ENCODE measurements around the gene ZDHHC19. TPM values are rescaled to one million over a fixed set of nuclear protein-coding genes. Genes with fewer than 3 reads are reported as not detected.
A peak's percentile ranks its signal among the peaks of the same experiment; 100 is the strongest.
"Not testable (repeated sequence)": the region's sequence is repeated elsewhere in the genome, so short reads cannot be mapped to it uniquely, and the experiment has no call there.

ZDHHC19 gene
- total RNA-seq, 1 donor from 2014 or later: 1.2 TPM

DNA sequence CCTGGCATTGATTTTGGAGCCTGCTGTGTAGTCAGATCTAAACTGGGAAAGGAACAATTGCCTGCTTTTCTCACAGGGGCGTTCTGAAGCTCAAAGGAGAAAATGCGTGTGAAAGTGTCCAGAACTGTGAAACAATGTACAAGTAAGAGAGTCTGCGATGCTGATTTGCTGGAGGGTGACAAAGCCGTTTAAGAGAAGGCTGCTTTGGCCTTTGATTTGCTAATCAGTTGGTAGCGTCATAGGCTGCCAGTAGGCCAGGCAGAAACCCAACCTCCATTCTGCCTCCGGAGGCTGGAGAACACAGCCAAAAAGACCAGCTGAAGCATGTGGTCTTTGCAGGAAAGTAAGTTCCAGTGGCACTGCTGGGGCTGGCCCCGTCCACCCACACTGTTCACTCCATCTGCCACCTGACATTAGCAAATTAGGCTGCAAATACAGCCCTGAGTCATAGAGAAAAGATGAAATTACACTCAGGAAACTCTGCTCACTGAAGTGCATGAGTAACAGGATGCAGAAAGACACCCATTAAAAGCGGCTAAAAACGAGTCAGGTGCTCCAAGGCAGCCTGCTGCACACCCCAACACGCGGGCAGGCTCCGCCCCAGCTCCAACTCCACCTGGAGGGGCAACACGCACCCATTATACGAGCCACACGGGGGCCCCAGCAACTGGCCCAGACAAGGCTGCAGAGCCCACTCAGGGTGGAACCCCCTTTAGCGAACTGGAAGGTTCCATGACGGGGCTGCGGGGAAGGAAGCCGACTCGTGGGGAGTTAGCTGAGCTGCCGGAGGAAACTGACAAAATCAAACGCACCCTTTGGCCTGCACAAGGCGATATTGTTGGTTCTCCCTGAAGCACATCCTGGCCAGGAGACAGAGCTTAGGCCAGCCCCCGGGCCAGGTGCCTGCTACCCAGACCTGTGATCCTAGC, 31.6 kb downstream of the ZDHHC19 start:
- DNase-seq (ENCODE audit: low spot score): no peak

DNA sequence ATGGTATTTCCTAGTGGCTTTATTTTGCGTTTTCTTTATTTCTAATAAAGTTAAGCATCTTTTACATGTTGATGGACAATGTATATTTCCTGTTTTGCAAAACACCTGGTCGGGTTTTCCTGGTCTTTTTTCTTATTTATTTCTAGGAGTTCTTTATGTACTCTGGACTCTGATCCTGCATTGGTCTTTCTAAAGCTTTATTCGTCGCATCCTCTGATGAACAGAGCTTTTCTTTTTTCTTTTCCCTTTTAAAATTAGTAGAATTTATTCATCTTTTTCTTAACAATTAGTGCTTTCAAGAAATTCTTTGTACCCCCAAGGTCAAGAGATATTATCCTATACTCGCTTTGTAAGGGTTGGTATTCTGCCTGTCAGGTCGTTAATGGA, 32.2 kb downstream of the ZDHHC19 start:
- no peak for DNase-seq (ENCODE audit: low spot score)

DNA sequence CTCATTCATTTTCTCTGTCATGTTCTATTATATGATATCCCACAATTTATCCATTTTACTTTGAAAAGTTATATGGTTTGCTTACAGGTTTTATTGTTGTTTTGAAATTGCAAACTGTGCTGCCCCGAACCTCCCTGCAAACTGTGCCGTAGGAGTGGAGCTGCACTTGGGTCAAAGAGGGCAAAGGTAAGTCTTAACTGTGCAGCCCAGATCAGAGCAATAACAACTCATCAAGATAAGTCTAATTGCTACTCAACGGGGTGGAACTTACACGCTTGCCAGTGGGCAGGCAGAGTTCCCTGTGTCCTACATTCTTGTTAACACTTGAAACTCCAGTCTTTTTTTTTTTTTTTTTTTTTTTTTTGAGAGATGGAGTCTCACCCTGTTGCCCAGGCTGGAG, 33.2 kb downstream of the ZDHHC19 start:
- no peak for DNase-seq (ENCODE audit: low spot score)

DNA sequence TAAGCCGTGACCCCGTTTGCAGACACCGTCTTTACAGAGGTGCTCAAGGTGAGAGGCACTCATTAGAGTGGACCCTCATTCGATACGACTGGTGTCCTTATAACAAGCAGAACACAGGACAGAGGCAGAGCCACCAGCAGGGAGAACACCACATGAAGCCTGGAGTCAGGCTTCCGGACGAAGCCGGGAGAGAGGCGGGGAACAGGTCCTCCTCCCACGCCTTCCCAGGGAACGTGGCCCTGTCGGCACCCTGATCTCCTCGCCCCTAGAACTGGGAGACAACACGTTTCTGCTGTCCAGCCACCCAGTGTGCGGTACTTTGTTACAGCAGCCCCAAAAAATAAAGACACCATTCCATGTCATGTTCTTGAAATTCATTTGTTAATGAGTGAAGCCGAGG, 33.6 kb downstream of the ZDHHC19 start:
- DNase-seq (ENCODE audit: low spot score): no peak

DNA sequence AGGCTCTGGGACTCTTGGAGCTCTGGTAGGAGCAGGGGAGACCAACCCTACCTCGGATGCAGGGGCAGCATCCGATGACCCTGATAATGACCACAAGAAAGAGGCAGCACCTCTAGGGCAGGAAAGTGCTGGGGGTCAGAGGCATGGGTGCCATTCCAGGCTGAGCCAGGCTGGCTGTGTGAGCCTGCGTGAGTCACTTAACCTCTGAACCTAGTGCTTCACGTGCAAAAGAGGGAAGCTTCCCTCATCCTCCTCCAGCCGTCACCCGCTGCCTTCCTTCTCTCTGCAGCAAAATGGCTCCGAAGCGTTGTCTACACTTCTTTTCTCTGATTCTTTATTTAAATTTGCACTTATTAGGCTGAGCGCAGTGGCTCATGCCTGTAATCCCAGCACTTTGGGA, 35.5 kb downstream of the ZDHHC19 start:
- no peak for DNase-seq (ENCODE audit: low spot score)

DNA sequence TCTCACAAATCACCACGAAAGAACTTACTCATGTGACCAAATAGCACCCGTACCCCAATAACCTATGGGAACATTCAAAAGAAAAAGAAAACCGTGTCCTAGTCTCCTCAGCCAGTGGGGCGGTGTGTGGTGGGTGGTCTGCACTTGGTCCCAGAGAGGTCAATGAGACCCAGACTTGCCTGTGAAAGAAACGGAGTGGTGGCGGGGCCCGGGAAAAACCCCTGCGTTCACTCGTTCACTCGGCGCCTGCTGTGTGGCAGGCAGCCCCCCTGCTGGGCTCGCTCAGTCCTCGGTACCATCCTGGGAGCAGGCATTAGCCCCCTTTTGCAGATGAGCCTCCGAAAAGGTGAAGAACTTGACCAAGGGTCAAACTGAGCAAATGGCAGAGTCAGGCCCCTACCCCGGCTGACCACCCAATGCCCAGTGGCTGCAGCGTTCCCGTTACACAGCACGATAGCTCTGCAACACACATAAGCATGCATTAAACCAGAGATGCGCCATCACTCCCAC, 36.0 kb downstream of the ZDHHC19 start:
- no peak for DNase-seq (ENCODE audit: low spot score)

DNA sequence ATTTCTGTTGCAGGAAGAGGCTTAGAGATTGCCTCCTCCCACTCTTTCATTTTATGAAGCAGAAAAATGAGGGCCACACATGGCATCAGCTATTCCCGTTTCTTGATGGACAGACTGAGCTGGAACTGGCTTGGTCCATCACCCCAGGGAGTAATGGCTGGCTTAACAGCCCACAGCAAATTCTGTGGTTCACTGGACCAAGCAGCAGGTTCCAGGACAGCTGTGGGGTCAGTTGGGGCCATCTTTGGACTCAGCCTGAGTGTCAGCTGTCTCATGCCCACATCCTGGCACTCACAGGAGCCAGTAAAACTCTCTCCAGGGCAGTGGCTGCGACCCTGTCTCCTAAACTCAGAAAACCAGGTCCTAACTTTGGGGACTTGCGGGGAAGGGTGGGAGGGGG, 36.5 kb downstream of the ZDHHC19 start:
- no peak for DNase-seq (ENCODE audit: low spot score)

DNA sequence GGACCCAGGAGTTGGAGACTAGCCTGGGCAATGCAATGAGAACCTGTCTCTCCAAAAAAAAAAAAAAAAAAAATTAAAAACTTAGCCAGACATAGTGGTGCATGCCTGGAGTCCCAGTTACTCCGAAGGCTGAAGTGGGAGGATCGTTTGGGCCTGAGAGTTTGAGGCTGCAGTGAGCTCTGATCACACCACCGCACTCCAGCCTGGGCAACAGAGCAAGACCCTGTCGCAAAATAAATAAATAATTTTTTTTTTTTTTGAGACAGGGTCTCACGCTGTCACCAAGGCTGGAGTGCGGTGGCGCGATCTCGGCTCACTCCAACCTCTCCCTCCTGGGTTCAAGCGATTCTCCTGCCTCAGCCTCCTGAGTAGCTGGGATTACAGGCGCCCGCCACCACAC, 40.9 kb downstream of the ZDHHC19 start:
- not testable (repeated sequence) for DNase-seq (ENCODE audit: low spot score)

DNA sequence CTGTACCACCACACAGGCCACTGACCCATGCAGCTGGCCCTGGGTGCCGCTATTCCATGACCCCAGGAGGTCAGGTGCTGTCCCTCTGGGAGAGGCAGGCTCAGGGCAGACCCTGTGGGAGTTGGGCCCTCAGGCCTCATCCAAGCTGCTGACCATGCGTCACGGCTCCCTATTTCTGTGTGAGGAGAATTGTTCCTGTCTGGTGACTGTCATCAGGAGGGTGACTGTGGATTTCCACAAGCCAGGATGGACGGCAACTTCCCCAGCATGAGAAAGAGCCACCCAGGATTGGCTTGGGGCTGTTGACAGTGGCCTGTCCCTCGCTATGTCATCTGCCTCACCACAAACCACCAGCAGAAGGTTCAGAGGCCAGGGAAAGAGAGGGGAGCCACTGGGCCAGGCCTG, 41.4 kb downstream of the ZDHHC19 start:
- no peak for DNase-seq (ENCODE audit: low spot score)

DNA sequence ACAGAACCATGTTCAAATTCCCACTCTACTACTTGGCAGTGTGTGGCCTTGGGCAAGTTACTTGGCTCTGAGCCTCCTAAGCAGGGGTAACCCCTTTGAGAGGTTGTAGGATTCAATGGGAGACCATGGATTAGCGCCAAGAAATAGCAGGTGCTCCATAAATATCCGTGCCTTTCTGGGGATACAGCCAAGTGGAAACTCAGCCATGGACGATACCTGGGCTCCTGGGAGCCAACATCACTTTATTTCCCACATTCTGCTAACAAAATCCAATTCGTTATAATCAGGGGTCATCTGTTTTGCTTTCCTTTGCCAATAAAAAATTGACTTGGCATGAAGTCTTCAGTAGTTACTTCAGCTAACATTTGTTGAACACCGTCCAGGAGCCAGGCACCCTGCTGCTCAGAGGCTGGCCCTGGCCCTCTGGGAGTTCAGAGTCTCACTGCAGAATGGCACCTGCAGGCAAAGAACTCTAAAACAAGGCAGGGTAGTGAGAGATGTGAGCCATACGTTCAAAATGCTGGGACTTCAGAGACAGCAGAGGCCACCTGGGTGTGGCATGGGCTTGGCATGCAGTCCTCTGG, 42.3 kb downstream of the ZDHHC19 start:
- DNase-seq (ENCODE audit: low spot score): no peak

DNA sequence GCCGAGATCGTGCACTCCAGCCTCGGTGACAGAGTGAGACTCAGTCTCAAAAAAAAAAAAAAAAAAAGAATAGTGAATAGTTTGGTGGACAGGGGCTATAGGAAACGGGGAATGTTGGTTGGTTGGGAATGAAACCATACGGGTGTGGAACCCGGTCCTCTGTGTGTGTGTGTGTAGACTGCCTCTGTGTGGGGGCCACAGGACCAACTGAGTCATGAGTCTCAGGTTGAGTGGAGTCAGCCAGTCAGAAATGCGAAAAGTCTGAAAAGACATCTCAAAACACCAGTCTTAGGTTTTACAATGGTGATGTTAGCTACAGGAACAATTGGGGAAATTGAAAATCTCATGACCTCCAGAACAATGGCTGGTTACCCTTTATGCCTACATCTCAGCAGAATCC, 44.5 kb downstream of the ZDHHC19 start:
- DNase-seq (ENCODE audit: low spot score): no peak

DNA sequence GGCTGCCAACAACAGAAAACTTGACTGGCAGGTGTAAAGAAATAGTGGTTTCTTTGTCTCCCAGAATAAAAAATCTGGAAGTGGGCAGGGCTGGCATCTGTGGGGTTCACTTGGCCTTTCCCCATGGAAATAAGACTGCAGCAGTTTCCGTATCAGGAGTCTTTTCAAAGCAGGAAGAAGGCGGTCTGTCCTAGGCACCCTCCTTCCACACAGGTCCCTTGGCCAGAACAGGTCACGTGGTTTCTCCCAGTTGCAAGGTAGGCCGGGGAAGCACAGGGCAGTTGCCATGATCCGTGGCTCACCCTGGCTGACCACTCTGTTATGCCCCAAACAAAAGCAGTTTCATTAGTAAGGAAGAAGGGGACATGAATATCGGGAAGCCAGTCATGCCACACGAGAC, 45.4 kb downstream of the ZDHHC19 start:
- DNase-seq (ENCODE audit: low spot score): no peak

DNA sequence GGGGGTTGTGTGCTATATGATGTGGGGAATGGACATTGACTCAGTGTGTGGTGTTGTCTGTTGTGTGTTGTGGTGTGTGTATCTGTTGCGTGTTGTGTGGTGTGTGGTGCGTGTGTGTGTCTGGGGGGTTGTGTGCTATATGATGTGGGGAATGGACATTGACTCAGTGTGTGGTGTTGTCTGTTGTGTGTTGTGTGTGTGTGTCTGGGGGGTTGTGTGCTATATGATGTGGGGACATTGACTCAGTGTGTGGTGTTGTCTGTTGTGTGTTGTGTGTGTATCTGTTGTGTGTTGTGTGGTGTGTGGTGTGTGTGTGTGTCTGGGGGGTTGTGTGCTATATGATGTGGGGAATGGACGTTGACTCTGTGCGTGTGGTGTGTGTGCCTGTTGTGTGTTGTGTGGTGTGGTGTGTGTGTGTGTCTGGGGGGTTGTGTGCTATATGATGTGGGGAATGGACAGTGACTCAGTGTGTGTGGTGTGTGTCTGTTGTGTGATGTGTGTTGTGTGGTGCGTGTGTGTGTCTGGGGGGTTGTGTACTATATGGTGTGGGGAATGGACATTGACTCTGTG, 46.1 kb downstream of the ZDHHC19 start:
- not testable (repeated sequence) for DNase-seq (ENCODE audit: low spot score)

DNA sequence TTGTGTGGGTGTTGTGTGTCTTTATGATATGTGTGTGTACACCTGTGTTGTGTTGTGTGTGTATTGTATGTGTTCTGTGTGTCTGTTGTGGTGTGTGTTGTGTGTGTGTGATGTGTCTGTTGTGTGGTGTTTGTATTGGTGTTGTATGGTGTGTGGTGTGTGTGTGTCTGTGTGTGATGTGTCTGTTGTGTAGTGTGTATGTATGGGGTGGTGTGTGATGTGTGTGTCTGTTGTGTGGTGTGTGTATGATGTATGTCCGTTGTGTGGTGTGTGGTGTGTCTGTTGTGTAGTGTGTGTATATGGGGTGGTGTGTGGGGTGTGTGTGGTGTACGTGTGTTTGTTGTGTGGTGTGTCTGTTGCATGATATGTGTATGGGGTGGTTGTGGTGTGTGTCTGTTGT, 46.6 kb downstream of the ZDHHC19 start:
- DNase-seq (ENCODE audit: low spot score): no peak

DNA sequence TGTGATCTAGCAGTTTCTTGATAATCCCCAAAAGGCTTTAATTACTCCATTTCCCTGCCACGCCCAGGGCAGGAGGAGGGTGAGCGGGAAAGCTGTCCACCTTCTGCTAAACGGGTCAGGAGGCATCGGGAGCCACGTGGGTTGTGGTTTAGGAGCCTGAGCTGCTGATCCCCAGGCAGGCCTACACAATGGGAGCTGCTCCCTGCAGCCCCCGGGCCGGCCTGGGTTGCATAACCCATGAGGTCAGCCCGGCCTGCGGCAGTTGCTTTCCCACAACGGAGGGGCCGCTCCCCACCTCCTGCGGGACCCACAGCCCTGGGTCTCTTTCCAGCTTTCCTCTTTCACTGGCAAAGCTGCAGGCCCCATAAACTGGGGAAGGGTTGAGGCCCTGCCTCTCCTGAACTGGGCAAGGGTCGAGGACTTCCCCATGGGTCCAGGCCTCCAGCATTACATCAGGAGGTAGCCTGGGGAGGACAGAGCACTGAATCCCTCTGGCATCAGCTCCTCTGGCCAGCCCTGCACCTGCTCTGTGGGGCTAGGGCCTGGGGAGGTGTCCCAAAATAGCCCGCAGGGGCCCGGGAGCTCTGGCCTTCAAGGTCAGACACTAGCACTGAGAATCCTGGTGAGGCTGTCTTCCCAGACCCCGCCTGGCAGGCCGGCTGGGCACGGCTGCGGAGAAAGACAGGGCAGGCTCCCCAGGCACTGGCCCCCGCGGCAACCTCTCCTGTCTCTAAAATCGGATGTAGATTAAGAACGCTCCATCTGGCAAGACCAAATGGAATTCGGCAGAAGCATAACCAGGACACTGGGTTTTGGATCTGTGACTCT, 47.3 kb downstream of the ZDHHC19 start:
- DNase-seq (ENCODE audit: low spot score): no peak

DNA sequence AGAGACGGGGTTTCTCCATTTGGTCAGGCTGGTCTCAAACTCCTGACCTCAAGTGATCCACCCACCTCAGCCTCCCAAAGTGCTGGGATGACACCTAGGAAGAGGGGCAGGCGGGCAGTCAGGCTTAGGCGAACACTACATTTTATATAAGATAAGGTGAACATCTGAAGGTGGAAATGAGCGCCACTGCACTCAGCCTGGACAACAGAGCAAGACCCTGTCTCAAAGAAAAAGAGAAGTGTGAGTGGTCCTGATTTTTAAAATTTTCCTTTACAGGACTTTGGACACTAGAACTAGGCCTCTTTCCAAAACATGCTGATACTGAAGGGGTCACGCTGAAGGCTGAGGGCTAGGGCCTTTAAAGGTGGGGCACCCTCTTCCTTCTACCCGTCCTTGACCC, 48.0 kb downstream of the ZDHHC19 start:
- no peak for DNase-seq (ENCODE audit: low spot score)

DNA sequence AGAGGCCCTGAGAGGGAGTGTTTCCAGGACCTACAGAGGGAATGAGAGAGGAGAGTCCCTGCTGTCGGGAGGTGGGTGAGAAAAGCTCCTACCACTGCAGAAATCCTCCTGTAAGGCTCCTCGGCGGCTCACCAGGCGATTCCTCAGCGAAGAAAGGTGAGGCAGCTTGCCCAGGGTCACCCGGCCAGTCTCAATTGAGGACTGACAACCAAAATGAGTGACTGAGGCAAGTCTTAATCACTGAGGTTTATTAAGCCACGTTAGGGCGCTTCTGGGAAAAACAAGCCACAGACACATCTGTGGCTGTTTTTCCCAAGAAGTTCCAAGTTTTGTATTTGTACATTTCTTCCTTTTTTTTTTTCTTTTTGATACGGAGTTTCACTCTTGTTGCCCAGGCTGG, 48.5 kb downstream of the ZDHHC19 start:
- no peak for DNase-seq (ENCODE audit: low spot score)

DNA sequence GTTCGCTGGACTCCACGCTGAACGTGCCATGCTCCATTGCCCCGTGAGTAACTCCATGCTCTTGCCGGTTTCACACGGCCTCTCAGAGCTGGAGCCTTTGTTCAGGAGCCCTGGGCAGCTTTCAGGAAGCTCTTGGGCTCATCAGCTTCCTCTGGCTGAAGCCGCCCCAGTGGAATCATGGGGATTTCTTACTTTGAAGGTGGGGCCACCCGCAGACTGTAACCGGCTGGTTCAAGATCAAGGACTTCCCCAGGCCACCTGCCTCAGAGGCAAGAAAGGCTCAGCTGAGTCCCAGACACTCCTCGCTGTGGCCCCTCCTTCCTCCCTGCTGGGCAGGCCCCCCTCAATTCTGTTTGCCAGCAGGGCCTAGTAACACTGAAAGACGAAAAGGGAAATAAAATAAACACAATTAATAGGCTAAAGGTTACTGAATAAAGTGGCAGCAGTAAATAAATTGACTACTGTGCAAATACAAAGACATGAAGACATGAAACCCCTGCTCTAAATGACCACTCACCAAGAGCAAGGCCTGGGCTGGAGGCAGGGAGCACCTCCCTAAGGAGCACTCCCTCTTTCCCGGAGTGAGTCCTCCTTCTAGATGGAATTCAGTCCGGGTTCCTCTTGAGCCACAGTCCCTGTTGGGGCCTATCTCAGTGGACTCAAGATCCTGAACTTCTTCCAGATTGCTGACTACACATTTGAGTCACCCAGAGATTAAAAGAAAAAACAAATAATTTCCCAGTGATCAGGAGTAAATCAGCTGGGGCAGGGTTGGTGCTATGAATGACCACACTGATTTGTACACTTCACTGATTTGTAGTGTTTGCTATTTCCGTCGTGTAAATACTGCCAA, 51.0 kb downstream of the ZDHHC19 start:
- peak; percentile 35 for DNase-seq (ENCODE audit: low spot score)

DNA sequence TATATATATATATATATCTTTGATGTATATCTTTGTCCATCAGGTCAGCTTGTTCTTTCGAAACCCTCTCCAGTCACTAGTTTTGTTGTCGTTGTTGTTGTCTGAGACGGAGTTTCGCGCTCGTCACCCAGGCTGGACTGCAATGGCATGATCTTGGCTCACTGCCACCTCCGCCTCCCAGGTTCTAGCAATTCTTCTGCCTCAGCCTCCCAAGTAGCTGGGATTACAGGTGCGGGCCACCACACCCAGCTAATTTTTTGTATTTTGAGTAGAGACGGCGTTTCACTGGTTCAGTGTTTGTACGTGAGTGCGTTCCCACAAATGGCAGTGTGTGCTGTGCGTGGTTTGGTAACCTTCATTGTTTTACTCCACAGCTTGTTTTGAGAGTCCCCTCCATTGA, 51.7 kb downstream of the ZDHHC19 start:
- no peak for DNase-seq (ENCODE audit: low spot score)

DNA sequence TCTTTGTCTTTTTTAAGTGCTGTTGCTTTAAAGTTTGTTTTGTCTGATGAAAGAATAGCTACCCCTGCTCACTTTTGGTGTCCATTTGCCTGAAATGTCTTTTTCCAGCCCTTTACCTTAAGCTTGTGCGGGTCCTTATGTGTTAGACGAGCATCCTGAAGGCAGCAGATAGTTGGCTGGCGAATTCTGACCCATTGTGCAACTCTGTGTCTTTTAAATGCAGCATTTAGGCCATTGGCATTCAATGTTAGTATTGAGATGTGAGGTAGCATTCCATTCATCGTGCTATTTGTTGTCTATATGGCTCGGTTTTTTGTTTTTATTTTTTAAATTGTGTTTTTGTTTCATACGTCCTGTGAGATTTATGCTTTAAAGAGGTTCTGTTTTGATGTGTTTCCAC, 55.0 kb downstream of the ZDHHC19 start:
- no peak for DNase-seq (ENCODE audit: low spot score)

DNA sequence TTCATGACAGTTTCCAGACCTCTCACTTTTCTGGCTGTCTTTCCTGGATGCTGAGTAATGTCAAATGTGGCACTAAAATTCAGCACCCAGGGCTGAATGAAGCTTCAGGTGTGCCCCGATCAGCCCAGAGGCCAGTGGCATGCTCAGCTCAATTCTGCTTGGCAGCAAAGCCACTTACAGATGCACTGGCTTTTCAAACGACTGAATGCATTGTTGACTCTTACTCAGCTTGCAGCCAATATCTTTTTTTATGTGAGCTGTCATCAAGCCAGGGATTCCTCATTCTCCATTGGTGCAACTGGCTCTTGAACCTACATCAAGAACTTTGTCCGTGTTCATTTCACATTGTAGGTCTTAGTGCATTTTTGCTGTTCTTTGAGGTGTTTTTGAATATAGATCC, 60.7 kb downstream of the ZDHHC19 start:
- no peak for DNase-seq (ENCODE audit: low spot score)
